GM23338 (cell line): ENCODE results near the gene PAX4. TPM values are rescaled to one million over a fixed set of nuclear protein-coding genes. Genes with fewer than 3 reads are reported as not detected.

ENCODE experiments used
- EZH2 ChIP-seq: fragments of 200-600 bp; sonication (generic); IDR thresholded peaks from one replicate; pipeline ENCODE4 v1.8.0; 2017; ENCODE audit warnings: antibody characterized with exemption, mild to moderate bottlenecking, low read depth; ENCODE audit not compliant: unreplicated experiment
- POLR2AphosphoS5 ChIP-seq: IDR thresholded peaks from 2 replicates; pipeline ENCODE4 v1.6.1; 2016; ENCODE audit warnings: antibody characterized with exemption, low read depth
- ZNF331 ChIP-seq: fragments of 250-450 bp; sonication (Bioruptor Pico); IDR thresholded peaks from 2 replicates; pipeline ENCODE4 v1.5.0; 2020; ENCODE audit warnings: low read depth, mild to moderate bottlenecking, moderate library complexity
- polyA plus RNA-seq: library from polyadenylated mRNA; unstranded; fragments of >200 nt; fragmentation: Nextera tagmentation; extraction: Ambion mirVana; gene quantifications from 2 replicates; pipeline ENCODE4 v1.2.1, GENCODE V29; 2016
- total RNA-seq: library from RNA; depleted of rRNA; stranded (reverse); fragments of >200 nt; shearing (Covaris generic); gene quantifications from 2 replicates; pipeline ENCODE4 v1.2.3, GENCODE V29; 2014; rRNA removed

The PAX4 gene
- total and polyA plus RNA-seq, 2 experiments from 2014 or later: not detected

- TF ChIP-seq EZH2 (no peak), POLR2AphosphoS5 (no peak), ZNF331 (no peak)
These were observed 51.7 kb downstream of the PAX4 start (continued) for GRCh38 chr7:127566242-127566641.

Other genes with a start within 250 kb of the PAX4 start
- gene ZNF800, start 225.4 kb downstream of the PAX4 start, total RNA-seq: 5.4 and 7.5 TPM in 2 replicates
- gene ZNF800, start 225.4 kb downstream of the PAX4 start, polyA plus RNA-seq: 7.1 and 8.3 TPM in 2 replicates
- gene GCC1, start 32.5 kb downstream of the PAX4 start, total RNA-seq: 17.6 and 21.1 TPM in 2 replicates
- gene GCC1, start 32.5 kb downstream of the PAX4 start, polyA plus RNA-seq: 2.4 and 3.2 TPM in 2 replicates
- gene ARF5, start 29.7 kb downstream of the PAX4 start, total RNA-seq: 196 TPM in 2 replicates
- gene ARF5, start 29.7 kb downstream of the PAX4 start, polyA plus RNA-seq: 201 and 206 TPM in 2 replicates
- 0.31 and 3.5 TPM in 2 replicates for gene FSCN3, start 24.4 kb downstream of the PAX4 start, total RNA-seq
- gene FSCN3, start 24.4 kb downstream of the PAX4 start, polyA plus RNA-seq: 0.87 TPM in 1 of 2 replicates, not detected in the other
- gene SND1, start 34.1 kb upstream of the PAX4 start, total RNA-seq: 236 and 254 TPM in 2 replicates
- gene SND1, start 34.1 kb upstream of the PAX4 start, polyA plus RNA-seq: 107 and 112 TPM in 2 replicates